HL-60 (cell line): ENCODE results near the gene AFF3.

ENCODE experiments used
- DNase-seq, 2 experiments: peaks; one replicate each; pipeline ENCODE4 v3.0.0-alpha.2; 2010 to 2020; ENCODE audit warnings: low read depth in 1 of 2, low spot score in 1 of 2
- H3K27ac ChIP-seq: fragments of 250-450 bp; sonication (Bioruptor Pico); replicated peaks from 2 replicates; pipeline ENCODE4 v1.5.1; 2020; ENCODE audit warnings: mild to moderate bottlenecking, moderate library complexity
- H3K27me3 ChIP-seq: fragments of 250-450 bp; sonication (Bioruptor Pico); 2 replicates; pipeline ENCODE4 v1.5.1; 2021; ENCODE audit warnings: mild to moderate bottlenecking, moderate library complexity; ENCODE audit not compliant: insufficient read depth, poor library complexity, severe bottlenecking
- H3K4me3 ChIP-seq: replicated peaks from 2 replicates; pipeline ENCODE4 v1.5.1; 2011; ENCODE audit warnings: mild to moderate bottlenecking, control low read depth, low read length; ENCODE audit not compliant: insufficient read depth
- GABPA ChIP-seq: IDR thresholded peaks from 2 replicates; pipeline ENCODE4 v1.6.1; 2012; ENCODE audit warnings: low read depth
- POLR2AphosphoS5 ChIP-seq: IDR thresholded peaks from 2 replicates; pipeline ENCODE4 v1.6.1; 2012; ENCODE audit warnings: low read depth
- SPI1 ChIP-seq: IDR thresholded peaks from 2 replicates; pipeline ENCODE4 v1.6.1; 2012; ENCODE audit warnings: low read depth, mild to moderate bottlenecking, borderline replicate concordance
- TF ChIP-seq, protein P1 (sequence below): IDR thresholded peaks from 2 replicates; pipeline ENCODE4 v1.6.1; 2012; ENCODE audit warnings: low read depth; ENCODE audit not compliant: insufficient replicate concordance
- TF ChIP-seq, protein P2 (sequence below): IDR thresholded peaks from one replicate; pipeline ENCODE4 v1.5.1; 2011; ENCODE audit warnings: low read length, control low read depth, inconsistent platforms; ENCODE audit not compliant: insufficient read depth

Gene AFF3

DNA sequence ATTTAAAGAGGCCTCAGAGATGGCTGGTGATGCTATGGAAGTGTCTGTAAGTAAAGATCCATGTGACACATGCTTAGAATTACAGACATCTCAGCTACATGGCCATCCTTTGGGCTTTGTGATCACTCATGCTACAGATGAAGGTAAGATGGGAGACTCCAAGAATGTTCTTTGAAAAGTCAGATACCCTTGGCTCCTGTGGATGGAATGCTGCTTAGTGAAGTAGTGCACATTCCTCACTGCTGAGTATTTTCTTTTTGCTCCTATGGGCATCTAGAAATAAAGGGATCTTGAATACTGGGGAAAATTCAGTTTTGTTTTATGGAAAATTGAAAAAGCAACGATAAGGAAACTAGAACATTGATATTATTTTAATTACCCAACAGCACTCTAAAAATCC lies 597.3 kb downstream of the AFF3 start:
- TF ChIP-seq, protein P1, sequence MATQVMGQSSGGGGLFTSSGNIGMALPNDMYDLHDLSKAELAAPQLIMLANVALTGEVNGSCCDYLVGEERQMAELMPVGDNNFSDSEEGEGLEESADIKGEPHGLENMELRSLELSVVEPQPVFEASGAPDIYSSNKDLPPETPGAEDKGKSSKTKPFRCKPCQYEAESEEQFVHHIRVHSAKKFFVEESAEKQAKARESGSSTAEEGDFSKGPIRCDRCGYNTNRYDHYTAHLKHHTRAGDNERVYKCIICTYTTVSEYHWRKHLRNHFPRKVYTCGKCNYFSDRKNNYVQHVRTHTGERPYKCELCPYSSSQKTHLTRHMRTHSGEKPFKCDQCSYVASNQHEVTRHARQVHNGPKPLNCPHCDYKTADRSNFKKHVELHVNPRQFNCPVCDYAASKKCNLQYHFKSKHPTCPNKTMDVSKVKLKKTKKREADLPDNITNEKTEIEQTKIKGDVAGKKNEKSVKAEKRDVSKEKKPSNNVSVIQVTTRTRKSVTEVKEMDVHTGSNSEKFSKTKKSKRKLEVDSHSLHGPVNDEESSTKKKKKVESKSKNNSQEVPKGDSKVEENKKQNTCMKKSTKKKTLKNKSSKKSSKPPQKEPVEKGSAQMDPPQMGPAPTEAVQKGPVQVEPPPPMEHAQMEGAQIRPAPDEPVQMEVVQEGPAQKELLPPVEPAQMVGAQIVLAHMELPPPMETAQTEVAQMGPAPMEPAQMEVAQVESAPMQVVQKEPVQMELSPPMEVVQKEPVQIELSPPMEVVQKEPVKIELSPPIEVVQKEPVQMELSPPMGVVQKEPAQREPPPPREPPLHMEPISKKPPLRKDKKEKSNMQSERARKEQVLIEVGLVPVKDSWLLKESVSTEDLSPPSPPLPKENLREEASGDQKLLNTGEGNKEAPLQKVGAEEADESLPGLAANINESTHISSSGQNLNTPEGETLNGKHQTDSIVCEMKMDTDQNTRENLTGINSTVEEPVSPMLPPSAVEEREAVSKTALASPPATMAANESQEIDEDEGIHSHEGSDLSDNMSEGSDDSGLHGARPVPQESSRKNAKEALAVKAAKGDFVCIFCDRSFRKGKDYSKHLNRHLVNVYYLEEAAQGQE = no peak
- no peak for TF ChIP-seq POLR2AphosphoS5
- no peak for TF ChIP-seq GABPA
- TF ChIP-seq, protein P2, sequence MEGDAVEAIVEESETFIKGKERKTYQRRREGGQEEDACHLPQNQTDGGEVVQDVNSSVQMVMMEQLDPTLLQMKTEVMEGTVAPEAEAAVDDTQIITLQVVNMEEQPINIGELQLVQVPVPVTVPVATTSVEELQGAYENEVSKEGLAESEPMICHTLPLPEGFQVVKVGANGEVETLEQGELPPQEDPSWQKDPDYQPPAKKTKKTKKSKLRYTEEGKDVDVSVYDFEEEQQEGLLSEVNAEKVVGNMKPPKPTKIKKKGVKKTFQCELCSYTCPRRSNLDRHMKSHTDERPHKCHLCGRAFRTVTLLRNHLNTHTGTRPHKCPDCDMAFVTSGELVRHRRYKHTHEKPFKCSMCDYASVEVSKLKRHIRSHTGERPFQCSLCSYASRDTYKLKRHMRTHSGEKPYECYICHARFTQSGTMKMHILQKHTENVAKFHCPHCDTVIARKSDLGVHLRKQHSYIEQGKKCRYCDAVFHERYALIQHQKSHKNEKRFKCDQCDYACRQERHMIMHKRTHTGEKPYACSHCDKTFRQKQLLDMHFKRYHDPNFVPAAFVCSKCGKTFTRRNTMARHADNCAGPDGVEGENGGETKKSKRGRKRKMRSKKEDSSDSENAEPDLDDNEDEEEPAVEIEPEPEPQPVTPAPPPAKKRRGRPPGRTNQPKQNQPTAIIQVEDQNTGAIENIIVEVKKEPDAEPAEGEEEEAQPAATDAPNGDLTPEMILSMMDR = no peak
- TF ChIP-seq SPI1 = no peak
- H3K27ac ChIP-seq = no peak overlapping the region
- no peaks in the 10 kb centered on the region for H3K27me3 ChIP-seq
- no peak overlapping the region for H3K4me3 ChIP-seq
- DNase-seq = no peak

DNA sequence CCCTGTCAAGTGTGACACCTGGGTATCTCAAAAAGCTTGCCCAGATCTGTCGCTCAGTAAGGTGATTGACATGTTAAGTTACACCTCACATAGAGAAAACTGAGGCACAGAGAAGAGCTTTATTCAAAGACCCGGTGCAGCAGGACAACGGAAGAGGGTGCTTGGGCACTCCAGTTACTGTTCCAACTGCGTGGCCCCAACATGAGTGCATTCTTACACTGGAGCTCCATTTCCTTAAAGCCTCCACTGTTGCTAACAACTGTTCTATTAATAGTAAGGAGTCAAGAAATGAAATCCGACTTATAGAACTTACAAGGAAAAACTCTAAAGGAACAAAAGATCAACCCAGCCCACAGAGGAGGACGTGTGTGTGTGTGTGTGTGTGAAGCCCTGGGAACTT lies 597.8 kb downstream of the AFF3 start:
- TF ChIP-seq, protein P2 = no peak
- TF ChIP-seq, protein P1 = no peak
- no peak for TF ChIP-seq GABPA
- no peak for TF ChIP-seq SPI1
- no peak for TF ChIP-seq POLR2AphosphoS5
- H3K27ac ChIP-seq = no peak overlapping the region
- H3K4me3 ChIP-seq = no peak overlapping the region
- no peaks in the 10 kb centered on the region for H3K27me3 ChIP-seq
- no peak for DNase-seq

DNA sequence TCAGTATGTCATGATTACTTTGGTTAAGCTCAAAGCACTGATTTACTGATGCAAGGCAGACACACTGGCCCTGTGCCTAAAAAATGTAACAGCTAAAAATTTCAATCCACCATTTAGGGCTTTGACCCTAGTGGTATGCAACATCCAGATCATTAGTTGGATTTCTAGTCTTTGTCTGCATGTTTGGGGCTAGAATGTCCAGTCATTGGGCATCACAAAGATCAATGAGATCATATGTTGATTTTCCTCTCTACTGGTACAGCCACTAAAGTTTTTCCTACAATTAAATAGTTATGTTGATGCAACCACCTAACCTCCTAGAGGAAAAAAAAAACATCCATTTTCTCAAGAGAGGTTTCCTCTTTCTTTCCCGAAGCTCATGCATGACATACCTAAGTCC lies 599.1 kb downstream of the AFF3 start:
- TF ChIP-seq, protein P2 = no peak
- TF ChIP-seq POLR2AphosphoS5 = no peak
- no peak for TF ChIP-seq GABPA
- TF ChIP-seq SPI1 = no peak
- TF ChIP-seq, protein P1 = no peak
- no peak for DNase-seq
- Histone ChIP-seq H3K27me3 (no peaks in the 10 kb centered on the region), H3K27ac (no peak overlapping the region), H3K4me3 (no peak overlapping the region)
